Activated naive CD8-positive, alpha-beta T cell (primary cell): ENCODE results near the gene DDX5.

Source experiments
- H3K27ac Mint-ChIP-seq: one replicate; pipeline ENCODE4 v1.8.0; 2021; ENCODE audit warnings: mixed read lengths
- H3K27me3 Mint-ChIP-seq: one replicate; pipeline ENCODE4 v1.8.0; 2021; ENCODE audit warnings: mixed read lengths
- H3K36me3 Mint-ChIP-seq: one replicate; pipeline ENCODE4 v1.8.0; 2021; ENCODE audit warnings: mixed read lengths
- H3K4me1 Mint-ChIP-seq: one replicate; pipeline ENCODE4 v1.8.0; 2021; ENCODE audit warnings: low read depth, mixed read lengths
- H3K4me3 Mint-ChIP-seq: one replicate; pipeline ENCODE4 v1.8.0; 2021; ENCODE audit warnings: mild to moderate bottlenecking, mixed read lengths
- H3K9me3 Mint-ChIP-seq: one replicate; pipeline ENCODE4 v1.8.0; 2021; ENCODE audit warnings: low read depth, mixed read lengths

Gene DDX5

GRCh38 chr17:64529221-64529620 is 23.1 kb upstream of the DDX5 start:
- Mint-ChIP-seq H3K4me3 (no peak overlapping the region), H3K27me3 (no peaks in the 10 kb centered on the region), H3K36me3 (peaks cover 11% of the 10 kb centered on the region), H3K4me1 (no peaks in the 10 kb centered on the region), H3K9me3 (no peaks in the 10 kb centered on the region), H3K27ac (peak overlapping the region; percentile 68)

- H3K36me3 Mint-ChIP-seq: peaks cover 13% of the 10 kb centered on the region
- no peak overlapping the region for H3K4me3 Mint-ChIP-seq
- no peak overlapping the region for H3K27ac Mint-ChIP-seq
- H3K9me3 Mint-ChIP-seq: no peaks in the 10 kb centered on the region
- no peaks in the 10 kb centered on the region for H3K27me3 Mint-ChIP-seq
- H3K4me1 Mint-ChIP-seq: peaks cover under 1% of the 10 kb centered on the region
These were observed 21.8 kb upstream of the DDX5 start for GRCh38 chr17:64527914-64528313.

- Mint-ChIP-seq H3K4me1 (peaks cover 16% of the 10 kb centered on the region), H3K36me3 (peaks cover 9% of the 10 kb centered on the region), H3K4me3 (no peak overlapping the region)
These were observed 14.3 kb upstream of the DDX5 start for GRCh38 chr17:64520359-64520758.

GRCh38 chr17:64519601-64520000 is 13.5 kb upstream of the DDX5 start:
- Mint-ChIP-seq H3K27ac (no peak overlapping the region), H3K27me3 (no peaks in the 10 kb centered on the region), H3K36me3 (peaks cover 9% of the 10 kb centered on the region), H3K9me3 (no peaks in the 10 kb centered on the region), H3K4me1 (peaks cover 21% of the 10 kb centered on the region), H3K4me3 (no peak overlapping the region)

More at GRCh38 chr17:64520359-64520758, 14.3 kb upstream of the DDX5 start:
- no peaks in the 10 kb centered on the region for H3K27me3 Mint-ChIP-seq
- no peaks in the 10 kb centered on the region for H3K9me3 Mint-ChIP-seq
- H3K27ac Mint-ChIP-seq: no peak overlapping the region

GRCh38 chr17:64515829-64516228 is 9.7 kb upstream of the DDX5 start:
- Mint-ChIP-seq H3K27me3 (no peaks in the 10 kb centered on the region), H3K4me3 (no peak overlapping the region), H3K9me3 (no peaks in the 10 kb centered on the region), H3K4me1 (peaks cover 35% of the 10 kb centered on the region), H3K36me3 (peaks cover 4% of the 10 kb centered on the region), H3K27ac (peak overlapping the region; percentile 0)

- Mint-ChIP-seq H3K4me1 (peaks cover 37% of the 10 kb centered on the region), H3K27me3 (no peaks in the 10 kb centered on the region), H3K36me3 (peaks cover 4% of the 10 kb centered on the region), H3K4me3 (no peak overlapping the region), H3K9me3 (no peaks in the 10 kb centered on the region), H3K27ac (peak overlapping the region; percentile 46)
These were observed 9.3 kb upstream of the DDX5 start for GRCh38 chr17:64515419-64515818.

GRCh38 chr17:64509179-64509578 is 3.1 kb upstream of the DDX5 start:
- peaks cover 14% of the 10 kb centered on the region for H3K36me3 Mint-ChIP-seq
- no peak overlapping the region for H3K27ac Mint-ChIP-seq
- peaks cover 46% of the 10 kb centered on the region for H3K4me1 Mint-ChIP-seq

GRCh38 chr17:64508683-64509082 is 2.6 kb upstream of the DDX5 start:
- peaks cover 50% of the 10 kb centered on the region for H3K4me1 Mint-ChIP-seq
- no peak overlapping the region for H3K27ac Mint-ChIP-seq
- H3K4me3 Mint-ChIP-seq: peak overlapping the region; percentile 100
- no peaks in the 10 kb centered on the region for H3K9me3 Mint-ChIP-seq
- H3K27me3 Mint-ChIP-seq: no peaks in the 10 kb centered on the region
- H3K36me3 Mint-ChIP-seq: peaks cover 17% of the 10 kb centered on the region

More at GRCh38 chr17:64509179-64509578, 3.1 kb upstream of the DDX5 start:
- peak overlapping the region; percentile 66 for H3K4me3 Mint-ChIP-seq
- H3K9me3 Mint-ChIP-seq: no peaks in the 10 kb centered on the region
- no peaks in the 10 kb centered on the region for H3K27me3 Mint-ChIP-seq

GRCh38 chr17:64507413-64507782 is 1.3 kb upstream of the DDX5 start:
- Mint-ChIP-seq H3K4me3 (peak overlapping the region; percentile 100), H3K4me1 (peaks cover 56% of the 10 kb centered on the region), H3K27ac (peak overlapping the region; percentile 100), H3K27me3 (no peaks in the 10 kb centered on the region), H3K36me3 (peaks cover 24% of the 10 kb centered on the region), H3K9me3 (no peaks in the 10 kb centered on the region)

- Mint-ChIP-seq H3K4me3 (peak within 1 kb of the TSS; percentile 100), H3K36me3 (peaks cover 30% of the 10 kb centered on the region), H3K27me3 (no peaks in the 10 kb centered on the region), H3K4me1 (peaks cover 59% of the 10 kb centered on the region), H3K27ac (peak within 1 kb of the TSS; percentile 100), H3K9me3 (no peaks in the 10 kb centered on the region)
These were observed 705 bp upstream of the DDX5 start, which contains the start of gene CEP95 for GRCh38 chr17:64506576-64507412. CEP95 (plus strand) TSS chr17:64506977; CDS start chr17:64507098, 121 bp downstream.

GRCh38 chr17:64505340-64506200 is 519 bp downstream of the DDX5 start:
- Mint-ChIP-seq H3K9me3 (no peaks in the 10 kb centered on the region), H3K4me1 (peaks cover 63% of the 10 kb centered on the region), H3K27ac (peak overlapping the region; percentile 100), H3K27me3 (no peaks in the 10 kb centered on the region), H3K36me3 (peaks cover 32% of the 10 kb centered on the region), H3K4me3 (peak overlapping the region; percentile 100)

GRCh38 chr17:64504769-64505339 is 1.2 kb downstream of the DDX5 start:
- peaks cover 66% of the 10 kb centered on the region for H3K4me1 Mint-ChIP-seq
- peak overlapping the region; percentile 100 for H3K4me3 Mint-ChIP-seq
- H3K27ac Mint-ChIP-seq: peak overlapping the region; percentile 92
- no peaks in the 10 kb centered on the region for H3K27me3 Mint-ChIP-seq
- no peaks in the 10 kb centered on the region for H3K9me3 Mint-ChIP-seq
- H3K36me3 Mint-ChIP-seq: peaks cover 35% of the 10 kb centered on the region

- Mint-ChIP-seq H3K36me3 (peaks cover 37% of the 10 kb centered on the region), H3K4me1 (peaks cover 71% of the 10 kb centered on the region), H3K4me3 (peak overlapping the region; percentile 100), H3K27me3 (no peaks in the 10 kb centered on the region), H3K27ac (peak overlapping the region; percentile 92), H3K9me3 (no peaks in the 10 kb centered on the region)
These were observed 2.0 kb downstream of the DDX5 start for GRCh38 chr17:64503821-64504768.

- H3K4me1 Mint-ChIP-seq: peaks cover 72% of the 10 kb centered on the region
- no peaks in the 10 kb centered on the region for H3K9me3 Mint-ChIP-seq
- H3K27me3 Mint-ChIP-seq: no peaks in the 10 kb centered on the region
- peak overlapping the region; percentile 92 for H3K27ac Mint-ChIP-seq
- H3K4me3 Mint-ChIP-seq: peak overlapping the region; percentile 100
- peaks cover 37% of the 10 kb centered on the region for H3K36me3 Mint-ChIP-seq
These were observed 2.7 kb downstream of the DDX5 start for GRCh38 chr17:64503341-64503740.
